ENCODE data around the gene CACYBP. TPM values are rescaled to one million over a fixed set of nuclear protein-coding genes. Genes with fewer than 3 reads are reported as not detected.

The CACYBP gene
- total and polyA plus RNA-seq, 2 donors (not counting 3 experiments of a cell fraction or from before 2014, with no cell fraction given) = 29.5 to 149 TPM

GRCh38 chr1:174956086-174956485 lies 43.7 kb upstream of the CACYBP start:
- intact Hi-C loops (cut with micrococcal nuclease) (no loop called here), dilution Hi-C loops (cut with MboI; ENCODE audit: extremely low pct_ligation_motif_present, low sequenced_read_pairs) (no loop called here)
- H3K9me1 ChIP-seq (replicated peaks; ENCODE audit: control insufficient read depth, extremely low read depth, insufficient read depth, low read length) = no peaks in the 10 kb centered on the region
- no peak overlapping the region for H3K4me2 ChIP-seq (ENCODE audit: insufficient read depth, low read length)
- H3K79me2 ChIP-seq (ENCODE audit: control insufficient read depth, insufficient read depth, low read length) = no peaks in the 10 kb centered on the region
- FAIRE-seq (no peak), DNase-seq (ENCODE audit: low read depth, low spot score) (no peak)
- H3K9me3 ChIP-seq (replicated peaks; ENCODE audit: control insufficient read depth, insufficient read depth, low read length) = no peaks in the 10 kb centered on the region
- H3K27me3 ChIP-seq (ENCODE audit: control insufficient read depth in 2 of 2, insufficient read depth in 2 of 2, low read length in 2 of 2) = no peaks in the 10 kb centered on the region
- no peak overlapping the region for H3K27ac ChIP-seq (ENCODE audit: insufficient read depth, low read depth, low read length)
- no peak overlapping the region for H3K4me3 ChIP-seq (replicated peaks in 1 of 3; ENCODE audit: insufficient read depth in 1 of 3, low read depth in 1 of 3, low read length in 3 of 3)
- H4K20me1 ChIP-seq (replicated peaks; ENCODE audit: control insufficient read depth, extremely low read depth, insufficient read depth, low read length) = no peaks in the 10 kb centered on the region
- no TSS peak for BruUV-seq (replicated peaks)
- H3K36me3 ChIP-seq (ENCODE audit: control insufficient read depth in 2 of 2, extremely low read depth in 1 of 2, insufficient read depth in 2 of 2, low read length in 2 of 2) = no peaks in the 10 kb centered on the region
- CTCF ChIA-PET = no interaction called here
- no peak overlapping the region for H2AFZ ChIP-seq (ENCODE audit: low read depth, low read length)
- H3K4me1 ChIP-seq (ENCODE audit: control insufficient read depth, extremely low read depth, insufficient read depth, low read length) = no peaks in the 10 kb centered on the region
- TF ChIP-seq POLR2AphosphoS5 (IDR thresholded peaks at IDR 0.05; ENCODE audit: insufficient read depth, low read depth, low read length) (no peak), POLR2A (IDR thresholded peaks at IDR 0.05; ENCODE audit: low read depth, low read length) (no peak), MYC (IDR thresholded peaks at IDR 0.05; ENCODE audit: low read depth, low read length) (no peak), GATA2 (IDR thresholded peaks at IDR 0.05; ENCODE audit: insufficient read depth, insufficient read length, low read depth, low read length) (no peak), JUN (IDR thresholded peaks at IDR 0.05; ENCODE audit: borderline replicate concordance, insufficient read depth, insufficient read length, low read depth) (no peak), FOS (IDR thresholded peaks at IDR 0.05; ENCODE audit: borderline replicate concordance, insufficient read depth, low read length) (no peak), CTCF (IDR thresholded peaks at IDR 0.05; ENCODE audit: extremely low read depth in 1 of 2, insufficient read depth in 1 of 2, low read depth in 1 of 2, low read length in 2 of 2) (no peak)
- TF ChIP-seq, protein P1, sequence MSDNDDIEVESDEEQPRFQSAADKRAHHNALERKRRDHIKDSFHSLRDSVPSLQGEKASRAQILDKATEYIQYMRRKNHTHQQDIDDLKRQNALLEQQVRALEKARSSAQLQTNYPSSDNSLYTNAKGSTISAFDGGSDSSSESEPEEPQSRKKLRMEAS (IDR thresholded peaks at IDR 0.05; ENCODE audit: insufficient read depth, insufficient read length) = no peak
- POLR2A ChIA-PET = no interaction called here
- H3K9ac ChIP-seq (replicated peaks; ENCODE audit: extremely low read depth, insufficient read depth, low read length) = no peak overlapping the region
